ENCODE data around the gene SMG1.

Gene SMG1

GRCh38 chr16:18805257-18805773 is 120.9 kb downstream of the SMG1 start:
- TF ChIP-seq CTCF (IDR thresholded peaks at IDR 0.05; ENCODE audit: extremely low read depth, insufficient read depth, missing control alignments), result no peak
- in situ Hi-C loops (cut with MboI; ENCODE audit: low pct_unique_long_range_greater_than_20kb, low sequenced_read_pairs, unreplicated experiment), result no loop called here
- DNase-seq (ENCODE audit: low spot score), result no peak

- DNase-seq (ENCODE audit: low spot score), result no peak
- in situ Hi-C loops (cut with MboI; ENCODE audit: low pct_unique_long_range_greater_than_20kb, low sequenced_read_pairs, unreplicated experiment), result no loop called here
- TF ChIP-seq CTCF (IDR thresholded peaks at IDR 0.05; ENCODE audit: extremely low read depth, insufficient read depth, missing control alignments), result no peak
Observed at GRCh38 chr16:18804540-18804939, 121.7 kb downstream of the SMG1 start.

- no peak for TF ChIP-seq CTCF (IDR thresholded peaks at IDR 0.05; ENCODE audit: extremely low read depth, insufficient read depth, missing control alignments)
- no peak for DNase-seq (ENCODE audit: low spot score)
- in situ Hi-C loops (cut with MboI; ENCODE audit: low pct_unique_long_range_greater_than_20kb, low sequenced_read_pairs, unreplicated experiment), result no loop called here
Observed at GRCh38 chr16:18803569-18804462, 122.4 kb downstream of the SMG1 start.

- DNase-seq (ENCODE audit: low spot score), result no peak
- in situ Hi-C loops (cut with MboI; ENCODE audit: low pct_unique_long_range_greater_than_20kb, low sequenced_read_pairs, unreplicated experiment), result no loop called here
- TF ChIP-seq CTCF (IDR thresholded peaks at IDR 0.05; ENCODE audit: extremely low read depth, insufficient read depth, missing control alignments), result no peak
Observed at GRCh38 chr16:18802767-18803343, 123.4 kb downstream of the SMG1 start.

GRCh38 chr16:18801145-18801972 is 124.8 kb downstream of the SMG1 start, which contains the start of gene ARL6IP1:
TSS of gene ARL6IP1 (minus strand) at chr16:18801549. CDS start at chr16:18801466, 83 bp downstream.
- in situ Hi-C loops (cut with MboI; ENCODE audit: low pct_unique_long_range_greater_than_20kb, low sequenced_read_pairs, unreplicated experiment), result no loop called here
- peak; percentile 90 for TF ChIP-seq CTCF (IDR thresholded peaks at IDR 0.05; ENCODE audit: extremely low read depth, insufficient read depth, missing control alignments)
- peak; percentile 95 for DNase-seq (ENCODE audit: low spot score)

- DNase-seq (ENCODE audit: low spot score), result no peak
- TF ChIP-seq CTCF (IDR thresholded peaks at IDR 0.05; ENCODE audit: extremely low read depth, insufficient read depth, missing control alignments), result no peak
- in situ Hi-C loops (cut with MboI; ENCODE audit: low pct_unique_long_range_greater_than_20kb, low sequenced_read_pairs, unreplicated experiment), result no loop called here
Observed at GRCh38 chr16:18800775-18801144, 125.4 kb downstream of the SMG1 start.

Data from GM13977 (cell line).